Ishikawa (cell line): ENCODE data around the gene BABAM2.

Experiments
- CEBPB ChIP-seq: IDR thresholded peaks from 2 replicates; pipeline ENCODE4 v1.6.1; 2012
- CREB1 ChIP-seq: IDR thresholded peaks from 2 replicates; pipeline ENCODE4 v1.6.1; 2012; ENCODE audit warnings: low read depth
- EGR1 ChIP-seq: IDR thresholded peaks from 2 replicates; pipeline ENCODE4 v1.6.1; 2012
- EP300 ChIP-seq: IDR thresholded peaks from 2 replicates; pipeline ENCODE4 v1.6.1; 2012; ENCODE audit warnings: borderline replicate concordance
- FOXM1 ChIP-seq: IDR thresholded peaks from 2 replicates; pipeline ENCODE4 v1.6.1; 2012; ENCODE audit warnings: low read depth, borderline replicate concordance
- MAX ChIP-seq: IDR thresholded peaks from 2 replicates; pipeline ENCODE4 v1.6.1; 2012
- NFIC ChIP-seq: IDR thresholded peaks from 2 replicates; pipeline ENCODE4 v1.6.1; 2012
- RAD21 ChIP-seq: IDR thresholded peaks from 2 replicates; pipeline ENCODE4 v1.6.1; 2012; ENCODE audit warnings: low read depth
- REST ChIP-seq: IDR thresholded peaks from 2 replicates; pipeline ENCODE4 v1.6.1; 2012; ENCODE audit warnings: low read depth, mild to moderate bottlenecking
- TAF1 ChIP-seq: IDR thresholded peaks from 2 replicates; pipeline ENCODE4 v1.6.1; 2012; ENCODE audit warnings: low read depth, mild to moderate bottlenecking
- TCF12 ChIP-seq: IDR thresholded peaks from 2 replicates; pipeline ENCODE4 v1.6.1; 2012; ENCODE audit warnings: low read depth
- TEAD4 ChIP-seq: IDR thresholded peaks from 2 replicates; pipeline ENCODE4 v1.6.1; 2012
- USF1 ChIP-seq: IDR thresholded peaks from 2 replicates; pipeline ENCODE4 v1.6.1; 2012
- YY1 ChIP-seq: IDR thresholded peaks from 2 replicates; pipeline ENCODE4 v1.6.1; 2012; ENCODE audit warnings: low read depth
- ZBTB7A ChIP-seq: IDR thresholded peaks from 2 replicates; pipeline ENCODE4 v1.6.1; 2012; ENCODE audit warnings: low read depth

Gene BABAM2

GRCh38 chr2:28163627-28164279 is 273.2 kb downstream of the BABAM2 start:
- no peak for TF ChIP-seq MAX
- TF ChIP-seq EP300: no peak
- no peak for TF ChIP-seq RAD21
- TF ChIP-seq YY1: no peak
- no peak for TF ChIP-seq REST
- no peak for TF ChIP-seq EGR1
- TF ChIP-seq USF1: no peak
- no peak for TF ChIP-seq CREB1
- TF ChIP-seq FOXM1: no peak
- no peak for TF ChIP-seq TAF1
- no peak for TF ChIP-seq TCF12
- no peak for TF ChIP-seq TEAD4

- no peak for TF ChIP-seq TCF12
- no peak for TF ChIP-seq TEAD4
- TF ChIP-seq CREB1: no peak
- no peak for TF ChIP-seq ZBTB7A
- TF ChIP-seq EGR1: no peak
- TF ChIP-seq REST: no peak
- no peak for TF ChIP-seq NFIC
- no peak for TF ChIP-seq EP300
- no peak for TF ChIP-seq MAX
- no peak for TF ChIP-seq RAD21
- no peak for TF ChIP-seq TAF1
- no peak for TF ChIP-seq YY1
Measured at GRCh38 chr2:28164280-28164801, 273.8 kb downstream of the BABAM2 start.

- TF ChIP-seq TEAD4 (no peak), REST (no peak)
Measured at GRCh38 chr2:28165087-28165635, 274.6 kb downstream of the BABAM2 start.

- no peak for TF ChIP-seq TAF1
- TF ChIP-seq TCF12: no peak
- no peak for TF ChIP-seq USF1
- TF ChIP-seq CEBPB: no peak
- no peak for TF ChIP-seq EGR1
- no peak for TF ChIP-seq NFIC
- TF ChIP-seq EP300: no peak
- TF ChIP-seq YY1: no peak
- no peak for TF ChIP-seq REST
- TF ChIP-seq FOXM1: no peak
- no peak for TF ChIP-seq CREB1
- TF ChIP-seq RAD21: no peak
Measured at GRCh38 chr2:28166956-28167355, 276.4 kb downstream of the BABAM2 start.
